ENCODE results near the gene PSD. TPM values are rescaled to one million over a fixed set of nuclear protein-coding genes. Genes with fewer than 3 reads are reported as not detected.
A peak's percentile ranks its signal among the peaks of the same experiment; 100 is the strongest.

PSD gene
- total and polyA plus RNA-seq, 2 donors from 2014 or later, result 1.2 to 2.2 TPM

- no peak for FAIRE-seq
- peak in 4 of 5 donors; percentile 44 to 76 (median 62) for DNase-seq
- peak overlapping the region in 1 of 2 donors; percentile 37 for H3K27ac ChIP-seq (ENCODE audit: low read depth in 2 of 2, low read length in 2 of 2)
- intact Hi-C loops (cut with DNase I), result no loop called here
- no peaks in the 10 kb centered on the region for H3K27me3 ChIP-seq (ENCODE audit: control insufficient read depth, insufficient read depth, low read length)
- peaks cover 0 to 9% (median 6%) of the 10 kb centered on the region in 3 donors for H3K4me1 ChIP-seq (ENCODE audit: control insufficient read depth in 2 of 3, insufficient read depth in 2 of 3, low read depth in 1 of 3, low read length in 3 of 3)
- no peaks in the 10 kb centered on the region for H3K36me3 ChIP-seq (ENCODE audit: control insufficient read depth in 2 of 3, insufficient read depth in 3 of 3, low read length in 3 of 3)
- no peak for TF ChIP-seq CTCF (IDR thresholded peaks at IDR 0.05; ENCODE audit: borderline replicate concordance, extremely low read depth, insufficient read depth)
- no peaks in the 10 kb centered on the region for H3K9me3 ChIP-seq (ENCODE audit: control insufficient read depth in 2 of 3, insufficient read depth in 1 of 3, low read length in 3 of 3)
- H3K9ac ChIP-seq (ENCODE audit: low read length in 3 of 3), result no peak overlapping the region
- H3K4me3 ChIP-seq (ENCODE audit: low read length in 3 of 3), result peak overlapping the region; percentile 29 to 35 (median 34)
Measured at GRCh38 chr10:102435529-102436233, 17.1 kb upstream of the PSD start.

GRCh38 chr10:102435133-102435497, 16.5 kb upstream of the PSD start:
- FAIRE-seq, result no peak
- H3K9ac ChIP-seq (ENCODE audit: low read length in 3 of 3), result no peak overlapping the region

GRCh38 chr10:102434394-102435132, 16.0 kb upstream of the PSD start:
- peak overlapping the region in 1 of 2 donors; percentile 37 for H3K27ac ChIP-seq (ENCODE audit: low read depth in 2 of 2, low read length in 2 of 2)
- no peaks in the 10 kb centered on the region for H3K36me3 ChIP-seq (ENCODE audit: control insufficient read depth in 2 of 3, insufficient read depth in 3 of 3, low read length in 3 of 3)
- no peak for TF ChIP-seq CTCF (IDR thresholded peaks at IDR 0.05; ENCODE audit: borderline replicate concordance, extremely low read depth, insufficient read depth)
- H3K9me3 ChIP-seq (ENCODE audit: control insufficient read depth in 2 of 3, insufficient read depth in 1 of 3, low read length in 3 of 3), result no peaks in the 10 kb centered on the region
- H3K4me3 ChIP-seq (ENCODE audit: low read length in 3 of 3), result no peak overlapping the region
- DNase-seq (peak; percentile 48 to 76 (median 68)), FAIRE-seq (no peak)
- intact Hi-C loops (cut with DNase I), result no loop called here
- no peak overlapping the region for H3K9ac ChIP-seq (ENCODE audit: low read length in 3 of 3)
- no peaks in the 10 kb centered on the region for H3K27me3 ChIP-seq (ENCODE audit: control insufficient read depth, insufficient read depth, low read length)
- peaks cover 0 to 9% (median 6%) of the 10 kb centered on the region in 3 donors for H3K4me1 ChIP-seq (ENCODE audit: control insufficient read depth in 2 of 3, insufficient read depth in 2 of 3, low read depth in 1 of 3, low read length in 3 of 3)

More at GRCh38 chr10:102435133-102435497, 16.5 kb upstream of the PSD start:
- Histone ChIP-seq H3K36me3 (ENCODE audit: control insufficient read depth in 2 of 3, insufficient read depth in 3 of 3, low read length in 3 of 3) (no peaks in the 10 kb centered on the region), H3K27ac (ENCODE audit: low read depth in 2 of 2, low read length in 2 of 2) (no peak overlapping the region), H3K9me3 (ENCODE audit: control insufficient read depth in 2 of 3, insufficient read depth in 1 of 3, low read length in 3 of 3) (no peaks in the 10 kb centered on the region), H3K4me1 (ENCODE audit: control insufficient read depth in 2 of 3, insufficient read depth in 2 of 3, low read depth in 1 of 3, low read length in 3 of 3) (peaks cover 0 to 9% (median 6%) of the 10 kb centered on the region in 3 donors), H3K27me3 (ENCODE audit: control insufficient read depth, insufficient read depth, low read length) (no peaks in the 10 kb centered on the region), H3K4me3 (ENCODE audit: low read length in 3 of 3) (no peak overlapping the region)
- TF ChIP-seq CTCF (IDR thresholded peaks at IDR 0.05; ENCODE audit: borderline replicate concordance, extremely low read depth, insufficient read depth), result no peak
- DNase-seq, result no peak
- intact Hi-C loops (cut with DNase I), result no loop called here

Data from kidney (tissue), 14 donors.